CD4-positive, alpha-beta T cell (primary cell): ENCODE measurements around the gene LANCL1. TPM values are rescaled to one million over a fixed set of nuclear protein-coding genes. Genes with fewer than 3 reads are reported as not detected.

Experiments used
- ATAC-seq: fragments of 200-7000 bp; cut with Tn5 transposase; one replicate; pipeline ENCODE4 v1.10.0; 2022; ENCODE audit warnings: mild to moderate bottlenecking; ENCODE audit not compliant: poor library complexity
- CTCF ChIA-PET: fragments of 350-600 bp; sonication (Branson Sonifier 250); formaldehyde crosslinking; loops from one replicate; lab custom pipeline; 2021; ENCODE audit warnings: antibody characterized with exemption, inconsistent platforms; lab: Charles Lee
- POLR2A ChIA-PET: fragments of 350-600 bp; sonication (Branson Sonifier 250); formaldehyde crosslinking; loops from one replicate; lab custom pipeline; 2021; ENCODE audit warnings: antibody characterized with exemption, inconsistent platforms; lab: Charles Lee
- DNase-seq, 14 experiments: peaks; one replicate each; pipeline ENCODE4 v3.0.0-alpha.2; 2013 to 2020; ENCODE audit warnings: mixed read lengths in 2 of 14
- H3K27ac ChIP-seq, 2 donors: one replicate each; pipeline versions ENCODE4 v1.5.1 to v1.7.0; 2013; ENCODE audit warnings: low read length in 2 of 2, low read depth in 1 of 2, mild to moderate bottlenecking in 1 of 2
- H3K27me3 ChIP-seq, 2 experiments: 1 replicate in 1 of 2; 2 replicates in 1 of 2; pipeline versions ENCODE4 v1.6.1 to v1.7.0; 2013; ENCODE audit warnings: low read length in 2 of 2, control low read depth in 1 of 2, mild to moderate bottlenecking in 1 of 2, moderate library complexity in 1 of 2; ENCODE audit not compliant: insufficient read depth in 2 of 2, control insufficient read depth in 1 of 2
- H3K36me3 ChIP-seq: one replicate; pipeline ENCODE4 v1.6.1; 2013; ENCODE audit warnings: low read length, control low read depth; ENCODE audit not compliant: insufficient read depth
- H3K4me1 ChIP-seq: one replicate; pipeline ENCODE4 v1.6.1; 2013; ENCODE audit warnings: low read length, control low read depth; ENCODE audit not compliant: insufficient read depth
- H3K4me3 ChIP-seq: one replicate; pipeline ENCODE4 v1.5.1; 2013; ENCODE audit warnings: mild to moderate bottlenecking, low read length, moderate library complexity
- H3K9me3 ChIP-seq, 2 experiments: 1 replicate in 1 of 2; 2 replicates in 1 of 2; pipeline versions ENCODE4 v1.6.1 to v1.7.0; 2013; ENCODE audit warnings: low read length in 2 of 2, mild to moderate bottlenecking in 2 of 2, control low read depth in 1 of 2, moderate library complexity in 1 of 2; ENCODE audit not compliant: control insufficient read depth in 1 of 2, insufficient read depth in 1 of 2
- H3K27ac Mint-ChIP-seq: one replicate; pipeline ENCODE4 v1.8.0; 2020; ENCODE audit warnings: mixed read lengths
- H3K27me3 Mint-ChIP-seq: one replicate; pipeline ENCODE4 v1.8.0; 2021; ENCODE audit warnings: mixed read lengths
- H3K36me3 Mint-ChIP-seq: one replicate; pipeline ENCODE4 v1.8.0; 2021; ENCODE audit warnings: low read depth, mixed read lengths
- H3K4me1 Mint-ChIP-seq: one replicate; pipeline ENCODE4 v1.8.0; 2021; ENCODE audit warnings: low read depth, mixed read lengths
- H3K4me3 Mint-ChIP-seq: one replicate; pipeline ENCODE4 v1.8.0; 2020; ENCODE audit warnings: mild to moderate bottlenecking, mixed read lengths
- H3K9me3 Mint-ChIP-seq: one replicate; pipeline ENCODE4 v1.8.0; 2020; ENCODE audit warnings: mixed read lengths
- intact Hi-C, 2 experiments: fragments of 100-400 bp; cut with DNase I in 1 of 2; cut with micrococcal nuclease in 1 of 2; formaldehyde crosslinking; loops; one replicate each; pipeline versions ENCODE4 v1.15.1 to v1.9.0; 2023 to 2025; cut with DNase I, micrococcal nuclease
- total RNA-seq, 174 experiments: library from RNA in 2 of 174; stranded (reverse) in 2 of 174; gene quantifications; one replicate each; pipeline ENCODE4 v1.2.3 and lab custom pipeline; 2021 to 2026
- TF ChIP-seq, protein P1 (sequence below): fragments of 200-600 bp; IDR thresholded peaks from one replicate; pipeline ENCODE4 v1.8.0; 2022; ENCODE audit warnings: antibody characterized with exemption, mild to moderate bottlenecking

LANCL1 gene
- total RNA-seq, 2 experiments from 2014 or later = 22.4 to 23.3 TPM

DNA sequence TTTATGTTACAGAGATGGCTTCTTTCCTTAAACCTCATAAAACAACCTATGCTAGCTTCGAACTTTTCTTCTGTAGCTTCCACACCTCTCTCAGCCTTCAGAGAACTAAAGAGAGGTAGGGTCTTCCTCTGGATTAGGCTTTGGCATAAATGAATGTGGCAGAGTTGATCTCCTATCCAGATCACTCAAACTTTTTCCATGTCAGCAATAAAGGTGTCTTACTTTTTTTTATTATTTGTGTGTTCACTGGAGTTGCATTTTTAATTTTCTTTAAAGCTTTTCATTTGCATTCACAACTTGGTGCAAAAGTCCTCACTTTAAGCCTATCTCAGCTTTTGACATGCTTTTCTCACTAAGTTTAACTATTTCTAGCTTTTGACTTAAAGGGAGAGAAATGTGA lies 66.0 kb downstream of the LANCL1 start:
- H3K9me3 ChIP-seq = no peaks in the 10 kb centered on the region
- Mint-ChIP-seq H3K36me3 (no peaks in the 10 kb centered on the region), H3K4me1 (no peaks in the 10 kb centered on the region), H3K4me3 (no peak overlapping the region), H3K27me3 (peaks cover 8% of the 10 kb centered on the region), H3K27ac (no peak overlapping the region), H3K9me3 (no peaks in the 10 kb centered on the region)
- POLR2A ChIA-PET = no interaction called here
- CTCF ChIA-PET = no interaction called here
- H3K36me3 ChIP-seq = no peaks in the 10 kb centered on the region
- H3K4me1 ChIP-seq = no peaks in the 10 kb centered on the region
- H3K27me3 ChIP-seq = peaks cover 0 to 2% of the 10 kb centered on the region in 2 experiments
- no peak overlapping the region for H3K4me3 ChIP-seq
- no peak for DNase-seq
- no peak overlapping the region for H3K27ac ChIP-seq
- no peak for ATAC-seq
- TF ChIP-seq, protein P1, sequence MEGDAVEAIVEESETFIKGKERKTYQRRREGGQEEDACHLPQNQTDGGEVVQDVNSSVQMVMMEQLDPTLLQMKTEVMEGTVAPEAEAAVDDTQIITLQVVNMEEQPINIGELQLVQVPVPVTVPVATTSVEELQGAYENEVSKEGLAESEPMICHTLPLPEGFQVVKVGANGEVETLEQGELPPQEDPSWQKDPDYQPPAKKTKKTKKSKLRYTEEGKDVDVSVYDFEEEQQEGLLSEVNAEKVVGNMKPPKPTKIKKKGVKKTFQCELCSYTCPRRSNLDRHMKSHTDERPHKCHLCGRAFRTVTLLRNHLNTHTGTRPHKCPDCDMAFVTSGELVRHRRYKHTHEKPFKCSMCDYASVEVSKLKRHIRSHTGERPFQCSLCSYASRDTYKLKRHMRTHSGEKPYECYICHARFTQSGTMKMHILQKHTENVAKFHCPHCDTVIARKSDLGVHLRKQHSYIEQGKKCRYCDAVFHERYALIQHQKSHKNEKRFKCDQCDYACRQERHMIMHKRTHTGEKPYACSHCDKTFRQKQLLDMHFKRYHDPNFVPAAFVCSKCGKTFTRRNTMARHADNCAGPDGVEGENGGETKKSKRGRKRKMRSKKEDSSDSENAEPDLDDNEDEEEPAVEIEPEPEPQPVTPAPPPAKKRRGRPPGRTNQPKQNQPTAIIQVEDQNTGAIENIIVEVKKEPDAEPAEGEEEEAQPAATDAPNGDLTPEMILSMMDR = no peak
- intact Hi-C loops = no loop called here

DNA sequence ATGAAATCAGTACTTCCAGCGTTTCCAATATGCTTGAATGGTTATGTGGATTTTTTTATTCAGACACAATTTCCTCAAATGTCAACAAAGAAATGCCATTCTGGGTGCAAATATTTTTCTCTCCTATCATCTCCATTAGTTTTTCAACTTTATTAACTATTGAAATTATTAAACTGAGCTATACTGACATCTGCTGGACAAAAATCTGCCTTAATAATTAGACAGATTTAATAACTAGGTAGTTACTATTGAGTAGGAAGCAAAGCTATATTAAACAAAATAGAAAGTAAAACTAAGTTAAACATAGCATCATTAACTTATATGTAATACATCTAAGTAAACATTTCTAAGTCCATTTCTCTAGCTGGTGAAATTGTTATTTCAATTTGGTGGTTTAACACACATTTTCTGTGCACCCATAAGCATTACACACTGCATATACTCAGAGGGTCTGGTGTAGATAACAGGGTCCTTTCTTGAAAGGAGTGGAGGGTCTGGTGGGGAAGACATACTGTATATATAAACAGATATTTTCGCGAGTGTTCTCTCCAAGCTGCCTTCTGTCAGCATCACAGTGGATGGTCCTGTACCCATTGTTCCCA lies 77.0 kb downstream of the LANCL1 start:
- Histone ChIP-seq H3K4me3 (no peak overlapping the region), H3K27me3 (no peaks in the 10 kb centered on the region), H3K4me1 (no peaks in the 10 kb centered on the region), H3K36me3 (no peaks in the 10 kb centered on the region), H3K9me3 (no peaks in the 10 kb centered on the region), H3K27ac (no peak overlapping the region)
- POLR2A ChIA-PET = no interaction called here
- ATAC-seq = no peak
- Mint-ChIP-seq H3K27ac (no peak overlapping the region), H3K9me3 (no peaks in the 10 kb centered on the region), H3K27me3 (peaks cover 6% of the 10 kb centered on the region), H3K4me3 (no peak overlapping the region), H3K4me1 (no peaks in the 10 kb centered on the region), H3K36me3 (no peaks in the 10 kb centered on the region)
- peak in 1 of 14 experiments; percentile 7 for DNase-seq
- TF ChIP-seq, protein P1 = no peak
- intact Hi-C loops = no loop called here
- CTCF ChIA-PET = no interaction called here

DNA sequence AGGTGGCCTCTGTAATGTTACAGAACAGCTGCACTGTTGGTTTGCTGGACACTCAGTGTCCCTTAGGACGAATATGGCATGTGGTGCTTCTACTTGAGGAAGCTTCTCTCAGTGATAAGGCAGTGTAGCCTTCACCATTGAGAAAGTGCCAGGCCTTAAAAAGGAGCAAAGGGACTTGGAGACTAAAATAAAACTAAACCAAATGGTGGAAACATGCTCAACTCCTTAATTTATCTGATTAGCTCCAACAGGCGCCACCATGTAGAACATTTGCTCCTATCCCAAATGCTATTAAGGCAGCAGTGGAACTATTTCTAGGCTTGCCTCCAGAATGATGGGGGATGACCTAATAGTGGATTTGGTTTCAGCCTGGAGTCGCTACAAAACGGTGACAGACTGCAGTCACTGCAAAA lies 84.1 kb downstream of the LANCL1 start:
- Histone ChIP-seq H3K27ac (no peak overlapping the region), H3K9me3 (no peaks in the 10 kb centered on the region), H3K4me1 (no peaks in the 10 kb centered on the region), H3K4me3 (no peak overlapping the region), H3K27me3 (no peaks in the 10 kb centered on the region), H3K36me3 (no peaks in the 10 kb centered on the region)
- intact Hi-C loops = no loop called here
- CTCF ChIA-PET = no interaction called here
- POLR2A ChIA-PET = no interaction called here
- no peak overlapping the region for H3K27ac Mint-ChIP-seq
- no peaks in the 10 kb centered on the region for H3K4me1 Mint-ChIP-seq
- ATAC-seq (no peak), DNase-seq (no peak)
- TF ChIP-seq, protein P1 = no peak
- no peaks in the 10 kb centered on the region for H3K9me3 Mint-ChIP-seq
- peaks cover 6% of the 10 kb centered on the region for H3K27me3 Mint-ChIP-seq
- no peaks in the 10 kb centered on the region for H3K36me3 Mint-ChIP-seq
- H3K4me3 Mint-ChIP-seq = no peak overlapping the region
